Measurements from ENCODE around the gene POLN. TPM values are rescaled to one million over a fixed set of nuclear protein-coding genes. Genes with fewer than 3 reads are reported as not detected.

POLN gene
- total RNA-seq, 1 donor from 2014 or later: 0.29 TPM

DNA sequence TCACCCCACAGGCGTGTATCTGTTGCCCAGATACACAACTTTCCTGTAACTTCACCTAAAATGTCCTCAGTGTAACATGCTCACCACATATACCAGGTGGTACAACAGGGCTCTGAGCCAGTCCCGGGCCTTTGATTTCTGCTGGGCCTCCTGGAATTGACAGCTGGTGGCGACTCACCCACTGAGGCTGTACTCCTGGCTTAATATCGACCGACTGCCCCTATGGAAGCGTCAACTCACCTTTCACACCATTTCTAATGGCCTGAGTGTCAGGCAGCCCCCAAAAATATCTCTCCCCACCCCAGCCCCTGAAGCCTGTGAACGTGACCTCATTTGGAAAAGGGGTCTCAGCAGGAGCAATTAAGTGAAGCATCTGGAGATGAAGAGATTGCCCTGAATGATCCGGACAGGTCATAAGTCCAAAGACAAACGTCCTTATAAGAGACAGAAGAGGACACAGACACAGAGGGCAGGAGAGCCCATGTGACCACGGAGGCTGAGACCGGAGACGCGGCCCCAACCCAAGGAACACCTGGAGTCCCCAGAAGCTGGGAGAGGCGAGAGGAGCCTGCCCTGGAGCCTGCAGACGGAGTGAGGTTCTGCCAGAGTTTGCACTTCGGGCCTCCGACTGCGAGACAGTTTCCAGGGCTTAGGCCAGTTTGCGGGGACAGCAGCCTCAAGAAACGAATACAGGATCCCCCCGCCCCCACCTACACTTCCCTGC lies 32.6 kb upstream of the POLN start:
- no peak for DNase-seq (ENCODE audit: low read depth)
- H3K4me3 ChIP-seq (ENCODE audit: low read depth, low read length): no peak overlapping the region
- TF ChIP-seq, protein P1, sequence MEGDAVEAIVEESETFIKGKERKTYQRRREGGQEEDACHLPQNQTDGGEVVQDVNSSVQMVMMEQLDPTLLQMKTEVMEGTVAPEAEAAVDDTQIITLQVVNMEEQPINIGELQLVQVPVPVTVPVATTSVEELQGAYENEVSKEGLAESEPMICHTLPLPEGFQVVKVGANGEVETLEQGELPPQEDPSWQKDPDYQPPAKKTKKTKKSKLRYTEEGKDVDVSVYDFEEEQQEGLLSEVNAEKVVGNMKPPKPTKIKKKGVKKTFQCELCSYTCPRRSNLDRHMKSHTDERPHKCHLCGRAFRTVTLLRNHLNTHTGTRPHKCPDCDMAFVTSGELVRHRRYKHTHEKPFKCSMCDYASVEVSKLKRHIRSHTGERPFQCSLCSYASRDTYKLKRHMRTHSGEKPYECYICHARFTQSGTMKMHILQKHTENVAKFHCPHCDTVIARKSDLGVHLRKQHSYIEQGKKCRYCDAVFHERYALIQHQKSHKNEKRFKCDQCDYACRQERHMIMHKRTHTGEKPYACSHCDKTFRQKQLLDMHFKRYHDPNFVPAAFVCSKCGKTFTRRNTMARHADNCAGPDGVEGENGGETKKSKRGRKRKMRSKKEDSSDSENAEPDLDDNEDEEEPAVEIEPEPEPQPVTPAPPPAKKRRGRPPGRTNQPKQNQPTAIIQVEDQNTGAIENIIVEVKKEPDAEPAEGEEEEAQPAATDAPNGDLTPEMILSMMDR (conservative IDR thresholded peaks at IDR 0.05; ENCODE audit: low read depth, low read length): no peak

DNA sequence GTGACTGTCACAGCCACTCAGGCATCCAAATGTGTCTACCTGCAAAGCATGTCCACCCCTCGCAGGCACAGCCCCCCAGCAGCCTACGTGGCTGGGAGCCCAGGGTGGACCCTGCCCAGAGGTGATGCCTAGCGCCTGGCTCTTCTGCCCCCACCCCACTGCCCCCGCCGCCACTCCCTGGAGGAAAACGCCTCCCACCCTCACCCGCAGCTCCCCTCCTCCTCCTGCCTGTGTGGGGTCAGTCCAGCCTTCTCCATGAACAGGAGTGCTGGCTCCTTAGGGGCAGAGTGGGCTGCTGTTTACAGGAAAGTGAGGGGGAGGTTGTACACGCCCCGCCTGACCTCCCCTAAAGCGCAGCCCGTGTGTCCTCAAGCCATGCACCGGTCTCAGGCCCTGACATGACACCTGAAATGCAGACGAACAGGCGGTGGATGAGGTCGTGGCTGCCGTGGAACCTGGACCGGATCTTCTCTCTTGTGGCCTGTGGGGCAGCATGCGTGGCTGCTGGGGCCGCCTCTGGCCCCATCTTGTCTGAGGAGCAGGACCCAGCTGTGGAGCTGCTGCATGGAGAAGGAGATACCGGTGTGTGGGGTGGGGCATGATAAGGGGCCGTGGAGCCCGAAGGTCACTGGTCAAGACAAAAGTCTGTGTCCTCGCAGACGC lies 31.9 kb upstream of the POLN start:
- DNase-seq (ENCODE audit: low read depth): no peak
- no peak overlapping the region for H3K4me3 ChIP-seq (ENCODE audit: low read depth, low read length)
- TF ChIP-seq, protein P1 (conservative IDR thresholded peaks at IDR 0.05; ENCODE audit: low read depth, low read length): no peak

DNA sequence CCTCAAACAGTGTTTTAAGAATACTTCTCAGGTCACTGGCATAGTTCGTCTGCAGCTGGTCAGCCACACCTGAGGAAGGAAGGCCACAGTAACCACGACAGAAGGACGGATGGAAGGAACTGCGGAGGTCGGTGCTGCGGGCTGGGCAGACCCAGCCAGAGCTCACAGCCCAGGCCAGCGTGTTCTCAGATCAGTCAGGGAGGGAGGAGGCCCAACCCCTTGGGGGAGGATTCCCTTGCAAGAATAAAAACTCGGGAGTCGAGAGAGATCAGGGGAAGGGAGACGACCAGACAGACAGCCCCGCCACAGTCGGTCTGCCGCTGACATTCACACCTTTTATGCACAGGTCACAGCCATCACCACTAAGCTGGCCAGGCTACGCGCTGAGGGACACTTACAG lies 31.3 kb upstream of the POLN start:
- TF ChIP-seq, protein P1 (conservative IDR thresholded peaks at IDR 0.05; ENCODE audit: low read depth, low read length): no peak
- DNase-seq (ENCODE audit: low read depth): no peak

DNA sequence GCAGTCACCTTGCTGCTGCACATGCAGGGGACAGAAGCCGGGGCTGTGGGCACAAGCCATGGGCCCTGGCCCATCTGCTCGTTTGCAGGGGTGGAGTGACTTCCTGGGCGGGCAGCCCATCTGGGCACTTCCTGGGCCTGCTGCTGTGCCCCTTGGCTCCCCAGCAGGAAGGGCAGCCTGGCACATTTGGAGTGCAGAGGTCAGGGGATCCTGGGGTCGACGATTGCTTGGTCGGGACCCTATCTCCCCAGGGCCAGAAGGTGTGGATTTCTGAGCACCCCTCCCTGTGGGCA lies 30.9 kb upstream of the POLN start:
- TF ChIP-seq, protein P1 (conservative IDR thresholded peaks at IDR 0.05; ENCODE audit: low read depth, low read length): no peak
- DNase-seq (ENCODE audit: low read depth): no peak
- no peak overlapping the region for H3K4me3 ChIP-seq (ENCODE audit: low read depth, low read length)

More for the DNA sequence above, 31.3 kb upstream of the POLN start:
- H3K4me3 ChIP-seq (ENCODE audit: low read depth, low read length): no peak overlapping the region

DNA sequence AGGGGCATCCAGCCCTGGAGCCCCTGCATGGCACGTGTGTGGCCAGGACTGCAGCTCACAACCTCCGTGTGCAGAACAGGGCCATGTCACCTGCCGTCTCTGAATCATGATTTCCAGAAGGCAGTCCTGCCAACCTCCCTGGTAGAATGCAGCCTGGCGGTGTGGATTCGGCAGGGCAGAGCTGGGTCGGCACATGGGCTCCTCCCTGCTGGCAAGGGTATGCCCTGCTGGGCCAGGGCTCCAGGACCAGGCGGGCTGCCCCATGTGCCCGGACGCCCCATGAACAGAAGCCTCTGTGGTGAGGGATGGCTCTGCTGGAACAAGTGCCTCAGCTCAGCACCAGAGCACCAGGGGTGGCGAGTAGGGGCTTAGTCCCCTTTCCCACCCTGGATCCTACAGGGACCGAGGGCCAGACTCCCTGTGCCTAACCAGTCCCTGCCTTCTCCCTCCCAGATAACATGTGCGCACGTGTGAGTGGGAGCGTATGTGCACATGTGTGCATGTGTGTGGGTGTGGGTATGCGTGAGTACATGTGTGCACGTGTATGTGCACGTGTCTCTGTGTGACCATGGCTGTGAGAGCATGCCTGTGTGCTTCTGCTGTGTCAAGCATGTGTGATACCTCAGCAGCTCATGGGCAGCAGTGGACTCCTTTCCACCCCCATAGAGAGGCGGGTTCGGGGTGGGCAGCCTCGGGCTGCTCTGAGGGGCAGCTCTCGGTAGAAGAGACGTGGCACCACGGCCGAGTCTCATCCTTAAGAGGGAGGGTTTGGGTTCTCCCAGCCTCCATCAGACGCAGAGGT lies 30.3 kb upstream of the POLN start:
- DNase-seq (ENCODE audit: low read depth): no peak
- TF ChIP-seq, protein P1 (conservative IDR thresholded peaks at IDR 0.05; ENCODE audit: low read depth, low read length): no peak

DNA sequence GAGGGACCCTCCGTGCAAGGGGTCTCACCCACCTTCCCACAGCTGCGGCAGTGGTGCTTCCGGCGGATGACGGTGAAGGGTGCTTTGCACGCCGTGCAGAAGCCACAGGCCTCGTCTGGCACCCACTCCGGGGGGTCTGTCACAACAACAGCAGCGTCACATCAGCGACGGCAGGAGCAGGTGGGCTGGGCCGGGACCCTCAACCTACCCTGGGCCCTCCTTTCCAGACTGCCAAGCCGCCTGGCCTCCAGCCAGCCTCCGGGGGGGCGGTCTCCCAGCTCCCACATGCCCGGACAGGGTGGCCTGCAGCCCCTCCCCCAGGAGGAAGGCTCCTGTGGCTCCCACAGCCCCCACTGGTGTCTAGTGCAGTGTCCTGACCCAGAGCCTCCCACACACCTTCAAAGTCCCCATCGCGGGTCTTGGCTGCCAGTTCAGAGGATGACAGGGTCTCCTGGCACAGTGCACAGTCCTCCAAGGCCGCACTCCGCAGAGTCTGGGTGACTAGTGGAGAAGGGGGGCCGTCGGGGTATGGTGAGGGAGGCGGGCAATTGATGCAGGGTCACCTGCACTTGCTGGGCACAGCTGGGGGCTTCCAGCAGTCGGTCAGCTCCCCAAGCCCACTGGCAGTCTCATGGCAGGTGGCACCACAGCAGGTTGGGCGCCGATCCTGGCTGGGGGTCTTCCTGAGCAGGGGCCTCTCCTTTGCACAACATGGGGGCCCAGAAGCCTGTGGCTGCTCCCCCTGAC lies 29.5 kb upstream of the POLN start:
- no peak for DNase-seq (ENCODE audit: low read depth)
- no peak overlapping the region for H3K4me3 ChIP-seq (ENCODE audit: low read depth, low read length)
- TF ChIP-seq, protein P1 (conservative IDR thresholded peaks at IDR 0.05; ENCODE audit: low read depth, low read length): no peak

More for the DNA sequence above, 30.3 kb upstream of the POLN start:
- H3K4me3 ChIP-seq (ENCODE audit: low read depth, low read length): no peak overlapping the region
